Activated CD4-positive, alpha-beta T cell treated with anti-CD3 and anti-CD28 coated beads, Interleukin-2, amount 50 U/mL, for 16 hours (primary cell): ENCODE data around the gene RORC.
"Not testable (repeated sequence)": the region's sequence is repeated elsewhere in the genome, so short reads cannot be mapped to it uniquely, and the experiment has no call there.

Source experiments
- DNase-seq: peaks from one replicate; pipeline ENCODE4 v3.0.0-alpha.2; 2020

Gene RORC

GRCh38 chr1:151831605-151832004 is at the start of gene RORC:
TSS of gene RORC (minus strand) at chr1:151831802. CDS start at chr1:151831764, 38 bp downstream.
- DNase-seq, result no peak

- no peak for DNase-seq
Measured at GRCh38 chr1:151875419-151876097, 44.0 kb upstream of the RORC start.

- not testable (repeated sequence) for DNase-seq
Measured at GRCh38 chr1:151872776-151873175, 41.2 kb upstream of the RORC start.

GRCh38 chr1:151871284-151872030 is 39.9 kb upstream of the RORC start:
- no peak for DNase-seq

- no peak for DNase-seq
Measured at GRCh38 chr1:151868486-151868885, 36.9 kb upstream of the RORC start.

- peak; percentile 14 for DNase-seq
Measured at GRCh38 chr1:151867765-151868411, 36.3 kb upstream of the RORC start.

- no peak for DNase-seq
Measured at GRCh38 chr1:151867321-151867720, 35.7 kb upstream of the RORC start.

GRCh38 chr1:151864411-151864810 is 32.8 kb upstream of the RORC start:
- DNase-seq, result no peak

GRCh38 chr1:151862604-151863003 is 31.0 kb upstream of the RORC start:
- DNase-seq, result no peak

GRCh38 chr1:151860504-151861187 is 29.0 kb upstream of the RORC start:
- no peak for DNase-seq

- no peak for DNase-seq
Measured at GRCh38 chr1:151859891-151860293, 28.3 kb upstream of the RORC start.

- DNase-seq, result no peak
Measured at GRCh38 chr1:151858886-151859665, 27.5 kb upstream of the RORC start.

- DNase-seq, result no peak
Measured at GRCh38 chr1:151858030-151858746, 26.6 kb upstream of the RORC start.

- no peak for DNase-seq
Measured at GRCh38 chr1:151855933-151856332, 24.3 kb upstream of the RORC start.

GRCh38 chr1:151855516-151855915 is 23.9 kb upstream of the RORC start:
- not testable (repeated sequence) for DNase-seq

- no peak for DNase-seq
Measured at GRCh38 chr1:151854658-151855057, 23.1 kb upstream of the RORC start.

GRCh38 chr1:151853411-151853943 is 21.9 kb upstream of the RORC start, which contains the start of gene THEM5:
TSS of gene THEM5 (minus strand) at chr1:151853712. CDS start at chr1:151853565, 147 bp downstream.
- DNase-seq, result no peak

- DNase-seq, result no peak
Measured at GRCh38 chr1:151852733-151853132, 21.1 kb upstream of the RORC start.

- no peak for DNase-seq
Measured at GRCh38 chr1:151851886-151852285, 20.3 kb upstream of the RORC start.

GRCh38 chr1:151849871-151850270 is 18.3 kb upstream of the RORC start:
- no peak for DNase-seq

GRCh38 chr1:151849126-151849525 is 17.5 kb upstream of the RORC start:
- DNase-seq, result no peak
